Measurements from ENCODE around the gene UGT1A3.

UGT1A3 gene

GRCh38 chr2:233689501-233689900, 39.3 kb upstream of the UGT1A3 start:
- TF ChIP-seq, protein P1, sequence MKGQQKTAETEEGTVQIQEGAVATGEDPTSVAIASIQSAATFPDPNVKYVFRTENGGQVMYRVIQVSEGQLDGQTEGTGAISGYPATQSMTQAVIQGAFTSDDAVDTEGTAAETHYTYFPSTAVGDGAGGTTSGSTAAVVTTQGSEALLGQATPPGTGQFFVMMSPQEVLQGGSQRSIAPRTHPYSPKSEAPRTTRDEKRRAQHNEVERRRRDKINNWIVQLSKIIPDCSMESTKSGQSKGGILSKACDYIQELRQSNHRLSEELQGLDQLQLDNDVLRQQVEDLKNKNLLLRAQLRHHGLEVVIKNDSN (IDR thresholded peaks at IDR 0.05) = no peak
- TF ChIP-seq EP300 (IDR thresholded peaks at IDR 0.05; ENCODE audit: borderline replicate concordance) = no peak
- no peak for TF ChIP-seq RAD21 (IDR thresholded peaks at IDR 0.05; ENCODE audit: low read depth)
- no peak for TF ChIP-seq ZBTB7A (IDR thresholded peaks at IDR 0.05; ENCODE audit: low read depth)
- no peak for TF ChIP-seq TEAD4 (IDR thresholded peaks at IDR 0.05)
- TF ChIP-seq, protein P2, sequence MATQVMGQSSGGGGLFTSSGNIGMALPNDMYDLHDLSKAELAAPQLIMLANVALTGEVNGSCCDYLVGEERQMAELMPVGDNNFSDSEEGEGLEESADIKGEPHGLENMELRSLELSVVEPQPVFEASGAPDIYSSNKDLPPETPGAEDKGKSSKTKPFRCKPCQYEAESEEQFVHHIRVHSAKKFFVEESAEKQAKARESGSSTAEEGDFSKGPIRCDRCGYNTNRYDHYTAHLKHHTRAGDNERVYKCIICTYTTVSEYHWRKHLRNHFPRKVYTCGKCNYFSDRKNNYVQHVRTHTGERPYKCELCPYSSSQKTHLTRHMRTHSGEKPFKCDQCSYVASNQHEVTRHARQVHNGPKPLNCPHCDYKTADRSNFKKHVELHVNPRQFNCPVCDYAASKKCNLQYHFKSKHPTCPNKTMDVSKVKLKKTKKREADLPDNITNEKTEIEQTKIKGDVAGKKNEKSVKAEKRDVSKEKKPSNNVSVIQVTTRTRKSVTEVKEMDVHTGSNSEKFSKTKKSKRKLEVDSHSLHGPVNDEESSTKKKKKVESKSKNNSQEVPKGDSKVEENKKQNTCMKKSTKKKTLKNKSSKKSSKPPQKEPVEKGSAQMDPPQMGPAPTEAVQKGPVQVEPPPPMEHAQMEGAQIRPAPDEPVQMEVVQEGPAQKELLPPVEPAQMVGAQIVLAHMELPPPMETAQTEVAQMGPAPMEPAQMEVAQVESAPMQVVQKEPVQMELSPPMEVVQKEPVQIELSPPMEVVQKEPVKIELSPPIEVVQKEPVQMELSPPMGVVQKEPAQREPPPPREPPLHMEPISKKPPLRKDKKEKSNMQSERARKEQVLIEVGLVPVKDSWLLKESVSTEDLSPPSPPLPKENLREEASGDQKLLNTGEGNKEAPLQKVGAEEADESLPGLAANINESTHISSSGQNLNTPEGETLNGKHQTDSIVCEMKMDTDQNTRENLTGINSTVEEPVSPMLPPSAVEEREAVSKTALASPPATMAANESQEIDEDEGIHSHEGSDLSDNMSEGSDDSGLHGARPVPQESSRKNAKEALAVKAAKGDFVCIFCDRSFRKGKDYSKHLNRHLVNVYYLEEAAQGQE (IDR thresholded peaks at IDR 0.05; ENCODE audit: low read depth) = no peak
- TF ChIP-seq EGR1 (IDR thresholded peaks at IDR 0.05) = no peak
- no peak for TF ChIP-seq CEBPB (IDR thresholded peaks at IDR 0.05)
- TF ChIP-seq CREB1 (IDR thresholded peaks at IDR 0.05; ENCODE audit: low read depth) = no peak
- TF ChIP-seq MAX (IDR thresholded peaks at IDR 0.05) = no peak
- TF ChIP-seq NFIC (IDR thresholded peaks at IDR 0.05) = no peak

- TF ChIP-seq TCF12 (IDR thresholded peaks at IDR 0.05; ENCODE audit: low read depth) (no peak), EP300 (IDR thresholded peaks at IDR 0.05; ENCODE audit: borderline replicate concordance) (no peak), RAD21 (IDR thresholded peaks at IDR 0.05; ENCODE audit: low read depth) (no peak)
- TF ChIP-seq, protein P2 (IDR thresholded peaks at IDR 0.05; ENCODE audit: low read depth) = no peak
Observed at GRCh38 chr2:233690444-233690843, 38.4 kb upstream of the UGT1A3 start.

GRCh38 chr2:233691443-233692433, 37.1 kb upstream of the UGT1A3 start:
- TF ChIP-seq RAD21 (IDR thresholded peaks at IDR 0.05; ENCODE audit: low read depth) (no peak), TCF12 (IDR thresholded peaks at IDR 0.05; ENCODE audit: low read depth) (no peak), TAF1 (IDR thresholded peaks at IDR 0.05; ENCODE audit: low read depth) (no peak), EGR1 (IDR thresholded peaks at IDR 0.05) (no peak)
- TF ChIP-seq, protein P1 (IDR thresholded peaks at IDR 0.05) = no peak

DNA sequence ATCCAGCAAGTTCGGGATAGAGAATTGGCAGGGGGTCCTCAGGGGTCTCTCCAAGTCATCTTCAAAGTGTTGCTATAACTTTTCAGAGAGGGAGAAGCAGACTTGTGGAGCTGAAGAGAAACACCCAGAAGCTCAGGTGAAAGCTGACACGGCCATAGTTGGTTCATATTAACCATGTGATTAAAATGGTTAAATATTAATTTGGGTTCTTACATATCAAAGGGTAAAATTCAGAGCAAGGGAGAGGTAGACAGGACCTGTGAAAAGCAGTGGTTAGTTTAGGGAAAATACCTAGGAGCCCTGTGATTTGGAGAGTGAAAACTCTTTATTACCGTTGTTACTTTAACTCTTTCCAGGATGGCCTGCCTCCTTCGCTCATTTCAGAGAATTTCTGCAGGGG, 36.2 kb upstream of the UGT1A3 start, which contains the start of gene UGT1A6:
Gene UGT1A6 (plus strand): TSS at position 243 of the 400 bp plus-strand sequence. CDS start 115 bp downstream, at position 358.
- TF ChIP-seq, protein P1 (IDR thresholded peaks at IDR 0.05) = no peak

DNA sequence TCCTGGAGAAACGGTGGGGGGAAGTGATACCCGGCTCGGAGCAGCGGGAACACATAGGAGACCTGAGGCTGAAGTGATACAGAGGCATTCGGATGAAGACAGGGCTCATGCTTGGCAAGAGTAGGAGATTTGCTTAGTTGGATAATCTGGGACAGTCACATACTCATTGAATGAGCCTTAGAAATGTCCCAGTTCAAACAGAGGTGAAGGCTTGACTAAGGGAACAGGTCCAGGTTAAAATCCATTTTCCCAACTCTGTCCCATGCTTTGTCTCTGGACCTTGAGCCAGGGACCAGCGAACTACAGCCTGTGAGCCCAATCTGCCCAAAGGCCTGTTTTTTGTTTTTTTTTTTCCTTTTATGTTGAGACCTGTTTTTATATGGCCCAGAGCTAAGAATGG, 34.9 kb upstream of the UGT1A3 start:
- TF ChIP-seq EP300 (IDR thresholded peaks at IDR 0.05; ENCODE audit: borderline replicate concordance) (no peak), TCF12 (IDR thresholded peaks at IDR 0.05; ENCODE audit: low read depth) (no peak), EGR1 (IDR thresholded peaks at IDR 0.05) (no peak), ZBTB7A (IDR thresholded peaks at IDR 0.05; ENCODE audit: low read depth) (no peak), CEBPB (IDR thresholded peaks at IDR 0.05) (no peak), TEAD4 (IDR thresholded peaks at IDR 0.05) (no peak), TAF1 (IDR thresholded peaks at IDR 0.05; ENCODE audit: low read depth) (no peak), YY1 (IDR thresholded peaks at IDR 0.05; ENCODE audit: low read depth) (no peak), RAD21 (IDR thresholded peaks at IDR 0.05; ENCODE audit: low read depth) (no peak), MAX (IDR thresholded peaks at IDR 0.05) (no peak), CREB1 (IDR thresholded peaks at IDR 0.05; ENCODE audit: low read depth) (no peak), FOXM1 (IDR thresholded peaks at IDR 0.05; ENCODE audit: borderline replicate concordance, low read depth) (no peak)
- TF ChIP-seq, protein P2 (IDR thresholded peaks at IDR 0.05; ENCODE audit: low read depth) = no peak
- TF ChIP-seq, protein P1 (IDR thresholded peaks at IDR 0.05) = no peak
